Keratinocyte (primary cell): ENCODE measurements around the gene POMT2. TPM values are rescaled to one million over a fixed set of nuclear protein-coding genes. Genes with fewer than 3 reads are reported as not detected.
A peak's percentile ranks its signal among the peaks of the same experiment; 100 is the strongest.

ENCODE experiments used
- DNase-seq: peaks from one replicate; pipeline ENCODE4 v3.0.0-alpha.2; 2011; ENCODE audit warnings: low read depth, missing footprints, low spot score
- FAIRE-seq: peaks from 2 replicates; lab custom pipeline; 2011; peaks lifted over from hg19 to GRCh38; lab: Jason Lieb, UNC
- H2AFZ ChIP-seq: 2 replicates; pipeline ENCODE4 v1.6.0; 2012; ENCODE audit warnings: low read length, control low read depth, inconsistent platforms; ENCODE audit not compliant: control insufficient read depth
- H3K27ac ChIP-seq: 2 replicates; pipeline ENCODE4 v1.5.1; 2011; ENCODE audit warnings: low read length; ENCODE audit not compliant: control insufficient read depth, insufficient read depth
- H3K27me3 ChIP-seq: 3 replicates; pipeline ENCODE4 v1.6.0; 2011; ENCODE audit warnings: low read length; ENCODE audit not compliant: control insufficient read depth, insufficient read depth; ENCODE audit errors: extremely low read depth
- H3K36me3 ChIP-seq, 2 experiments: 2 replicates in 1 of 2; 3 replicates in 1 of 2; pipeline ENCODE4 v1.5.1; 2011; ENCODE audit warnings: low read length in 2 of 2, mild to moderate bottlenecking in 1 of 2; ENCODE audit not compliant: control insufficient read depth in 2 of 2, insufficient read depth in 2 of 2; ENCODE audit errors: extremely low read depth in 1 of 2
- H3K4me1 ChIP-seq: 3 replicates; pipeline ENCODE4 v1.5.1; 2011; ENCODE audit warnings: low read length; ENCODE audit not compliant: control insufficient read depth, insufficient read depth; ENCODE audit errors: extremely low read depth
- H3K4me2 ChIP-seq: 3 replicates; pipeline ENCODE4 v1.6.0; 2011; ENCODE audit warnings: low read depth, low read length; ENCODE audit not compliant: control insufficient read depth, insufficient read depth; ENCODE audit errors: extremely low read depth
- H3K4me3 ChIP-seq, 3 experiments: fragments of 200-600 bp in 1 of 3; sonication (generic) in 1 of 3; 2 replicates in 2 of 3; 3 replicates in 1 of 3; pipeline ENCODE4 v1.5.1; 2011 to 2016; ENCODE audit warnings: low read length in 3 of 3, mild to moderate bottlenecking in 3 of 3, control low read depth in 2 of 3, inconsistent platforms in 1 of 3, low read depth in 1 of 3, mixed read lengths in 1 of 3, mixed run types in 1 of 3, moderate library complexity in 1 of 3; ENCODE audit not compliant: control insufficient read depth in 2 of 3, insufficient read depth in 2 of 3; ENCODE audit errors: extremely low read depth in 1 of 3
- H3K79me2 ChIP-seq: 2 replicates; pipeline ENCODE4 v1.6.0; 2012; ENCODE audit warnings: low read length; ENCODE audit not compliant: control insufficient read depth, insufficient read depth
- H3K9ac ChIP-seq: 3 replicates; pipeline ENCODE4 v1.6.0; 2011; ENCODE audit warnings: low read length; ENCODE audit not compliant: control insufficient read depth, insufficient read depth; ENCODE audit errors: extremely low read depth
- H3K9me1 ChIP-seq: 3 replicates; pipeline ENCODE4 v1.6.0; 2011; ENCODE audit warnings: low read length; ENCODE audit not compliant: control insufficient read depth, insufficient read depth; ENCODE audit errors: extremely low read depth
- H3K9me3 ChIP-seq: 2 replicates; pipeline ENCODE4 v1.5.1; 2012; ENCODE audit warnings: low read depth, low read length; ENCODE audit not compliant: control insufficient read depth
- H4K20me1 ChIP-seq: 3 replicates; pipeline ENCODE4 v1.6.0; 2011; ENCODE audit warnings: low read length; ENCODE audit not compliant: control insufficient read depth, insufficient read depth; ENCODE audit errors: extremely low read depth
- EZH2 ChIP-seq: IDR thresholded peaks from one replicate; pipeline ENCODE4 v1.6.1; 2012; ENCODE audit warnings: inconsistent platforms, mild to moderate bottlenecking, low read length, moderate library complexity
- dilution Hi-C: fragments of 300-500 bp; cut with MboI; formaldehyde crosslinking; loops from one replicate; pipeline ENCODE4 v1.7.0; 2020; ENCODE audit warnings: low sequenced_read_pairs; ENCODE audit not compliant: extremely low pct_ligation_motif_present
- polyA plus RNA-seq, 5 experiments: library from polyadenylated mRNA; depleted of rRNA in 3 of 5; stranded (reverse) in 3 of 5; stranded (forward) in 1 of 5; unstranded in 1 of 5; fragments of >200 nt; gene quantifications; 1 replicate in 1 of 5; 2 replicates in 3 of 5; 3 replicates in 1 of 5; pipeline versions ENCODE4 v1.2.1 to v1.2.3, GENCODE V29; 2011 to 2012; ENCODE audit warnings: missing spikeins in 2 of 5, low read depth in 1 of 5, low replicate concordance in 1 of 5
- TF ChIP-seq, protein P1 (sequence below), 3 experiments: IDR thresholded peaks in 1 of 3; conservative IDR thresholded peaks in 1 of 3; optimal IDR thresholded peaks in 1 of 3; 2 replicates in 2 of 3; 3 replicates in 1 of 3; pipeline versions ENCODE3 to v1.5.1; 2011; ENCODE audit warnings: low read length in 3 of 3, mild to moderate bottlenecking in 3 of 3, moderate library complexity in 2 of 3, control low read depth in 1 of 3, inconsistent platforms in 1 of 3; ENCODE audit not compliant: insufficient read depth in 2 of 3; ENCODE audit errors: extremely low read depth in 1 of 3

The POMT2 gene
- polyA plus RNA-seq, 1 donor (not counting 4 experiments of a cell fraction or from before 2014, with no cell fraction given) = 21.1 TPM

DNA sequence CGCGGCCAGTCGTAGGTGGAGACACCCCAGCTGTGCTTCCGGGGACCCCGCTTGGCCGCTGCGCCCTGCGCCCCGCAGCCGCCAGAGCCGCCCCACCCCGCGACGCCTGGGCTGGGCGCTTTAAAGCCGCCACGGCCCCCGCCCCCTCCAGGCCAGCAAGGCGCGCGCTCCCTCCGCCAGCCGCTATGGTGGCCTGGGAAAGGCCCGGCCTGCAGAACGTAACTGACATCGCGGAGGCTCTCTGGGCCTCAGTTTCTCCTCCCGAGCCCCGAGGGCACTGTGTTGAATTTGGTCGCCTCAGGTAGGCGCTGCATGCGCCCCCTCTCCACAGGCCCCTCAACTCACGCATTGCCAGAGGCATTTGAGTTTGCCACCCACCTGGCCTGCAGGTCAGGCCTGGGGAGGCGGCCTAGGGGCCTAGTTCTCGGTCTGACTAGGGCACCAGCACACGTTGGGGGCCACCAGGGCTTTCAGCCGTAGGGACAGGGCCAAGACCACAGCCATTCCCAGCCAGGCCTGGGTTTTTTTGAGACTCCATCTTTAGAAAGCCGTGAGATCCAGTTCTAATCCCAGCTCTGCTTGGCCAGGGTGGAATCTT, 49.5 kb downstream of the POMT2 start, which contains the start of gene NGB:
Gene NGB, minus strand, starts transcription at position 94 of the 598 bp plus-strand sequence. CDS start 269 bp downstream, outside the sequence.
- Histone ChIP-seq H3K36me3 (peaks cover 0 to 1% of the 10 kb centered on the region in 2 experiments), H3K4me2 (peak within 1 kb of the TSS; percentile 25), H3K9me1 (no peaks in the 10 kb centered on the region), H3K79me2 (no peaks in the 10 kb centered on the region), H3K9me3 (no peaks in the 10 kb centered on the region), H3K4me3 (no peak within 1 kb of the TSS), H3K9ac (no peak within 1 kb of the TSS), H3K4me1 (peaks cover 8% of the 10 kb centered on the region), H4K20me1 (peaks cover 2% of the 10 kb centered on the region), H3K27ac (no peak within 1 kb of the TSS), H2AFZ (no peak within 1 kb of the TSS), H3K27me3 (peaks cover 37% of the 10 kb centered on the region)
- no peak for DNase-seq
- peak; percentile 42 for TF ChIP-seq EZH2
- TF ChIP-seq, protein P1, sequence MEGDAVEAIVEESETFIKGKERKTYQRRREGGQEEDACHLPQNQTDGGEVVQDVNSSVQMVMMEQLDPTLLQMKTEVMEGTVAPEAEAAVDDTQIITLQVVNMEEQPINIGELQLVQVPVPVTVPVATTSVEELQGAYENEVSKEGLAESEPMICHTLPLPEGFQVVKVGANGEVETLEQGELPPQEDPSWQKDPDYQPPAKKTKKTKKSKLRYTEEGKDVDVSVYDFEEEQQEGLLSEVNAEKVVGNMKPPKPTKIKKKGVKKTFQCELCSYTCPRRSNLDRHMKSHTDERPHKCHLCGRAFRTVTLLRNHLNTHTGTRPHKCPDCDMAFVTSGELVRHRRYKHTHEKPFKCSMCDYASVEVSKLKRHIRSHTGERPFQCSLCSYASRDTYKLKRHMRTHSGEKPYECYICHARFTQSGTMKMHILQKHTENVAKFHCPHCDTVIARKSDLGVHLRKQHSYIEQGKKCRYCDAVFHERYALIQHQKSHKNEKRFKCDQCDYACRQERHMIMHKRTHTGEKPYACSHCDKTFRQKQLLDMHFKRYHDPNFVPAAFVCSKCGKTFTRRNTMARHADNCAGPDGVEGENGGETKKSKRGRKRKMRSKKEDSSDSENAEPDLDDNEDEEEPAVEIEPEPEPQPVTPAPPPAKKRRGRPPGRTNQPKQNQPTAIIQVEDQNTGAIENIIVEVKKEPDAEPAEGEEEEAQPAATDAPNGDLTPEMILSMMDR (optimal IDR thresholded peaks at IDR 0.05 in 1 of 3, IDR thresholded peaks at IDR 0.05 in 1 of 3, conservative IDR thresholded peaks at IDR 0.05 in 1 of 3; ENCODE audit: extremely low read depth in 1 of 3, insufficient read depth in 2 of 3, low read length in 3 of 3) = no peak
- dilution Hi-C loops = no loop called here
- FAIRE-seq = no peak

DNA sequence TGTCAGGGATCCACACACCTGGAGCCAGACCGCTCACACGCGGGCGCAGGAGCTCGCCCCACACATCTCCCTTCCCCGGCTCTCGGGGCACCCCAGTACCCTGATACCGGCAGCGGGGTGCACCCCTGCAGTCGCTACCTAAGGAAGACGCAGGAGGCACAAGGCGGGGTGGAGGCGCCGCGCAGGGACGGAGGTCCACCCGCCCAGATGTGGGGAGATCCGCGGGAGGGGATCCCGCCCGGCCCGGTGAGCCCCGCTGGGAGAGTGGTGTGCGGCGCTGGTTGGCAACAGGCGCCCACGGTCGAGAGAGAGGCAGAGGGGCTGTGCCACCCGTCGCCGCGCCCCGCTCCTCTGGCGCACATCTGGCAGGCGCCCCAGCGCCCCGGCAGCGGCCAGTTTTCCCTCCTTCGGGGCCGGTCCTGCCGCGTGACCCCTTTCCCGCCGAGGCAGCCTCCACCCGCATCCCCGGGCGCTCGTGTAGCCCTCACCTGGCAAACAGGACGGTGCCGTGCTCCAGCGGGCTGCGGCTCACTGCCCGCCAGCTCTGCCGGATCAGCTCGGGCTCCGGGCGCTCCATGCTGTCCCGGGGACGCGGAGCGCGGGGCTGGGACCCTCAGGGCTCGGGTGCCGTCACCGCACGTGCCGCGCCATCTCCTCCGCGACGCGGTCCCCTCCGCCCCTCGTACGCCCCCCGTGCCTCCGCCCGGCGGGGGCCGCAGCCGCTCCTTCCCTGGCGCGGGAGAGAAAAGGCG, 50.1 kb downstream of the POMT2 start:
- Histone ChIP-seq H3K4me1 (peaks cover 8% of the 10 kb centered on the region), H3K4me3 (no peak overlapping the region), H3K79me2 (no peaks in the 10 kb centered on the region), H3K4me2 (no peak overlapping the region), H3K27ac (no peak overlapping the region), H3K9ac (no peak overlapping the region), H3K36me3 (no peaks in the 10 kb centered on the region), H3K9me3 (no peaks in the 10 kb centered on the region), H2AFZ (no peak overlapping the region), H3K9me1 (no peaks in the 10 kb centered on the region), H4K20me1 (peaks cover 2% of the 10 kb centered on the region), H3K27me3 (peaks cover 37% of the 10 kb centered on the region)
- dilution Hi-C loops = no loop called here
- no peak for DNase-seq
- peak; percentile 94 for TF ChIP-seq EZH2
- TF ChIP-seq, protein P1 (optimal IDR thresholded peaks at IDR 0.05 in 1 of 3, IDR thresholded peaks at IDR 0.05 in 1 of 3, conservative IDR thresholded peaks at IDR 0.05 in 1 of 3; ENCODE audit: extremely low read depth in 1 of 3, insufficient read depth in 2 of 3, low read length in 3 of 3) = no peak
- FAIRE-seq = no peak
